ENCODE measurements around the gene TACC2.

DNA sequence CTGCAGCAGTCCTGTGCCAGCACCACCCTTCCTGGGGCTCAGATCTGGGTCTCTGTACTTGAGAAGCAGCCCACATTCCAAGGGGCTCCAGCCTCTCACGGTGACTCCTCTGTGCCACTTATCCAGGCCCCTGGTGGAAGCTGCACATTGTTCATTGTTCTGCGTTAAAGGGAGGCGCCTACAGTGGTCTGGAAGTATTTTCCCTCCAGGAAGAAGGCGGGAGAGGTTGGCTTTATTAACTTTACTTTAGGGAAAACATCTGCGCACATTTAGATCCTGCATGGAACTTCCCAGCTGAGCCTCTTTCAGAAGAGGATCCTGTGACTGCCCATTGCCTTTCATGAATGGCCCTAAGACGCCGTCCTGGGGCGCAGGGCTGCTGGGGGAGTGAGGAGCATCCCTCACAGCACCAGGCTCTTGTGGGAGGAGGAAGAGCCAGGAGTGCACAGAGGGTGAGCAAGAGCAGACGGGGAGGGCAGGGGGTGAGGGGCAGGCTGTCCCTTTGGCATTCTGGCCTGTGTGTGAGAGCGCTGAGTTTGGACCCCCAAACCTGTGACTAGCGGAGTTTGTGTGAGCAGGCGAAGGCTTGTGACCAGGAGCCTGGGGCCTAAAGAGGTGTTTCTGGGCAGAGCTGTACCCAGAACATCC lies 183.5 kb downstream of the TACC2 start:
- TF ChIP-seq CTCF (IDR thresholded peaks at IDR 0.05) (no peak), POLR2A (IDR thresholded peaks at IDR 0.05) (no peak)
